ENCODE data around the gene TTBK2.

TTBK2 gene

DNA sequence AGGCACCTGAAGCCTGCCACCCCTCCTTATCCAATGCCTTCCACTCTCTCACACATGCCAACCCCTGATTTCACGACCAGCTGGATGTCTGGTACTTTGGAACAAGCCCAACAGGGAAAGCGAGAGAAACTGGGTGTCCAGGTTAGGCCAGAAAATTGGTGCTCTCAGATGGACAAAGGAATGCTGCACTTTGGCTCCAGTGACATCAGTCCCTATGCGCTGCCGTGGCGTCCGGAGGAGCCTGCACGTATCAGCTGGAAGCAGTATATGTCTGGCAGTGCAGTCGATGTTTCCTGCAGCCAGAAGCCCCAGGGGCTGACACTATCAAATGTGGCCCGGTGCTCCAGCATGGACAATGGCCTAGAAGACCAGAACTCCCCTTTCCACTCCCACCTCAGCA lies 228.8 kb downstream of the TTBK2 start:
- DNase-seq (ENCODE audit: low spot score), result no peak

DNA sequence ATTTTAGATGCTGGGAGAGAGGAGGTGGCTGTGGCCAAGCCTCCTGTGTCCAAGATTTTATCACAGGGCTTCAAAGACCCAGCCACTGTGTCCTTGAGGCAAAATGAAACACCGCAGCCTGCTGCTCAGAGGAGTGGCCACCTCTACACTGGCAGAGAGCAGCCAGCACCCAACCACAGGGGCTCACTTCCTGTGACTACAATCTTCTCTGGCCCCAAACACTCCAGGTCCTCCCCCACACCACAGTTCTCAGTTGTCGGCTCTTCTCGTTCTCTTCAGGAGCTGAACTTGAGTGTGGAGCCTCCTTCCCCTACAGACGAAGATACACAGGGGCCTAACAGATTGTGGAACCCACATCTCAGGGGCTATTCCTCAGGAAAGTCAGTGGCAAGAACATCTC lies 229.3 kb downstream of the TTBK2 start:
- DNase-seq (ENCODE audit: low spot score), result no peak

All from germinal center (tissue), 1 donor.